Measurements from ENCODE around the gene SUGP2.

DNA sequence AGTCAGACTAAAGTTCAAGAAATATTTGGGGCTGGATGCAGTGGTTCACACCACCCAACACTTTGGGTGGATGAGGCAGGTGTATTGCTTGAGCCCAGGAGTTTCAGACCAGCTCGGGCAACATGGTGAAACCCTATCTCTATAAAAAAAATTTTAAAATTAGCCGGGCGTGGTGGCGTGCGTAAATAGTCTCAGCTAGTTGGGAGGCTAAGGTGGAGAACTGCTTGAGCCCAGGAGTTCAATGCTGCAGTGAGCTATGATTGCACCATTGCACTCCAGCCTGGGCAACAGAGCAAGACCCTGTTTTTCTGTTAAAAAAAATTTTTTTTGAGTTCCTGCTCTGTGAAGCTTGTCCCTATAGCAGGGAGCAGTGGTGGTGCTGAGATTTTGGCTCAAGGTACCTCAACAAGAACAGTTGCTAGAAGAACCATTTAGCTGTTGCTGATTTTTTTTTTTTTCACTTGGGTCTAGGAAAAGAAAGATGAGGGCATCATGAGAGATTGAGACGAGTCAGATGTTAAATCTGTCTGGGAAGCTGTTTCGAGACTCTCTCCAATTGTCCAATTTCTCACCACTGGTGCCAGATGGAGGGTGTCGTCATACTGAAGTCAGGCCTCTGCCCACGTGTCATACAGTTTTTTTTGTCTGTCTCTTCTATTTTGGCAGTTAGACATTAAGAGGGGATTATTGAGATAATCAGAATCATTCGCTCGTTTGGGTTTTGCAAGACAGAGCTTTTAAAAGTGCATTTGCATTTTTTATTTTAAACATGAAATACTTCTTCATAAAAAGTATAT, 34.2 kb upstream of the SUGP2 start:
- TF ChIP-seq POLR2A (IDR thresholded peaks at IDR 0.05) (no peak), CTCF (IDR thresholded peaks at IDR 0.05) (no peak)
